Endothelial cell of umbilical vein (primary cell): ENCODE data around the gene CCDC197. TPM values are rescaled to one million over a fixed set of nuclear protein-coding genes. Genes with fewer than 3 reads are reported as not detected.

Experiments
- BruUV-seq: library from RNA; stranded (reverse); fragments of 400-500 nt; replicated peaks from 2 replicates; lab custom pipeline; 2021; lab: Mats Ljungman, UMichigan
- CTCF ChIA-PET: fragments of 300-600, 350-600 bp; sonication (Branson Sonifier 250); formaldehyde crosslinking; loops from one replicate; lab custom pipeline; 2021; ENCODE audit warnings: antibody characterized with exemption, inconsistent platforms; lab: Charles Lee
- POLR2A ChIA-PET: fragments of 300-600, 350-600 bp; sonication (Branson Sonifier 250); formaldehyde crosslinking; loops from one replicate; lab custom pipeline; 2021; ENCODE audit warnings: antibody characterized with exemption, inconsistent platforms; lab: Charles Lee
- DNase-seq: peaks from one replicate; pipeline ENCODE4 v3.0.0-alpha.2; 2011; ENCODE audit warnings: low read depth, low spot score
- FAIRE-seq: peaks from 2 replicates; lab custom pipeline; 2011; peaks lifted over from hg19 to GRCh38; lab: Jason Lieb, UNC
- H2AFZ ChIP-seq: 2 replicates; pipeline ENCODE4 v1.6.0; 2012; ENCODE audit warnings: low read depth, low read length, control low read depth, inconsistent platforms
- H3K27ac ChIP-seq: 2 replicates; pipeline ENCODE4 v1.5.1; 2011; ENCODE audit warnings: low read depth, mild to moderate bottlenecking, control low read depth, low read length, moderate library complexity; ENCODE audit not compliant: insufficient read depth
- H3K27me3 ChIP-seq, 2 experiments: 2 replicates each; pipeline versions ENCODE4 v1.6.0 to v1.6.1; 2011; ENCODE audit warnings: low read length in 2 of 2, mixed read lengths in 1 of 2; ENCODE audit not compliant: control insufficient read depth in 2 of 2, insufficient read depth in 2 of 2
- H3K36me3 ChIP-seq, 2 experiments: 2 replicates in 1 of 2; 3 replicates in 1 of 2; pipeline ENCODE4 v1.5.1; 2011; ENCODE audit warnings: low read length in 2 of 2, mild to moderate bottlenecking in 1 of 2, moderate library complexity in 1 of 2; ENCODE audit not compliant: control insufficient read depth in 2 of 2, insufficient read depth in 2 of 2; ENCODE audit errors: extremely low read depth in 1 of 2
- H3K4me1 ChIP-seq: 3 replicates; pipeline ENCODE4 v1.5.1; 2011; ENCODE audit warnings: mild to moderate bottlenecking, low read length; ENCODE audit not compliant: control insufficient read depth, insufficient read depth; ENCODE audit errors: extremely low read depth
- H3K4me2 ChIP-seq: 2 replicates; pipeline ENCODE4 v1.6.1; 2011; ENCODE audit warnings: low read length, control low read depth, mixed read lengths; ENCODE audit not compliant: insufficient read depth
- H3K4me3 ChIP-seq, 3 experiments: fragments of 200-600 bp in 1 of 3; sonication (generic), shearing (Covaris generic) in 1 of 3; replicated peaks in 1 of 3; 2 replicates each; pipeline ENCODE4 v1.5.1; 2011 to 2016; ENCODE audit warnings: control low read depth in 3 of 3, low read length in 3 of 3, mild to moderate bottlenecking in 2 of 3, inconsistent platforms in 1 of 3, low read depth in 1 of 3, moderate library complexity in 1 of 3; ENCODE audit not compliant: insufficient read depth in 1 of 3
- H3K79me2 ChIP-seq: 2 replicates; pipeline ENCODE4 v1.6.0; 2012; ENCODE audit warnings: low read length, inconsistent platforms; ENCODE audit not compliant: control insufficient read depth, insufficient read depth
- H3K9ac ChIP-seq: replicated peaks from 2 replicates; pipeline ENCODE3; 2011; ENCODE audit warnings: low read length, control low read depth; ENCODE audit not compliant: insufficient read depth; ENCODE audit errors: extremely low read depth
- H3K9me1 ChIP-seq: replicated peaks from 3 replicates; pipeline ENCODE4 v1.6.0; 2011; ENCODE audit warnings: mild to moderate bottlenecking, low read length; ENCODE audit not compliant: control insufficient read depth, insufficient read depth; ENCODE audit errors: extremely low read depth
- H3K9me3 ChIP-seq: replicated peaks from 2 replicates; pipeline ENCODE4 v1.5.1; 2012; ENCODE audit warnings: low read length, inconsistent platforms; ENCODE audit not compliant: control insufficient read depth, insufficient read depth
- H4K20me1 ChIP-seq: replicated peaks from 2 replicates; pipeline ENCODE3; 2011; ENCODE audit warnings: mild to moderate bottlenecking, low read length; ENCODE audit not compliant: control insufficient read depth, insufficient read depth; ENCODE audit errors: extremely low read depth
- EZH2 ChIP-seq: IDR thresholded peaks from 2 replicates; pipeline ENCODE4 v1.6.1; 2012; ENCODE audit warnings: borderline replicate concordance, low read depth, mild to moderate bottlenecking, moderate library complexity, low read length, inconsistent platforms; ENCODE audit not compliant: severe bottlenecking
- FOS ChIP-seq: IDR thresholded peaks from 2 replicates; pipeline ENCODE4 v1.6.1; 2011; ENCODE audit warnings: mild to moderate bottlenecking, low read length, moderate library complexity, borderline replicate concordance; ENCODE audit not compliant: insufficient read depth
- GATA2 ChIP-seq: IDR thresholded peaks from 2 replicates; pipeline ENCODE4 v1.7.0; 2011; ENCODE audit warnings: low read depth, mild to moderate bottlenecking, moderate library complexity, mixed read lengths, low read length; ENCODE audit not compliant: insufficient read length, insufficient read depth
- JUN ChIP-seq: IDR thresholded peaks from 2 replicates; pipeline ENCODE4 v1.6.1; 2011; ENCODE audit warnings: borderline replicate concordance, low read depth; ENCODE audit not compliant: insufficient read length, insufficient read depth
- MYC ChIP-seq: IDR thresholded peaks from one replicate; pipeline ENCODE4 v1.6.1; 2011; ENCODE audit warnings: mild to moderate bottlenecking, low read depth, low read length
- POLR2A ChIP-seq: IDR thresholded peaks from 2 replicates; pipeline ENCODE4 v1.6.1; 2012; ENCODE audit warnings: low read depth, mild to moderate bottlenecking, control low read depth, low read length
- POLR2AphosphoS5 ChIP-seq: IDR thresholded peaks from 2 replicates; pipeline ENCODE4 v1.6.1; 2012; ENCODE audit warnings: low read depth, mild to moderate bottlenecking, control low read depth, low read length, moderate library complexity; ENCODE audit not compliant: insufficient read depth
- dilution Hi-C: fragments of 300-500 bp; cut with MboI; formaldehyde crosslinking; loops from one replicate; pipeline ENCODE4 v1.15.0; 2019; ENCODE audit warnings: low sequenced_read_pairs; ENCODE audit not compliant: extremely low pct_ligation_motif_present
- intact Hi-C: fragments of 100-400 bp; cut with micrococcal nuclease; formaldehyde crosslinking; loops from one replicate; pipeline ENCODE4 v1.10.0; 2022
- polyA plus RNA-seq, 4 experiments: library from polyadenylated mRNA; depleted of rRNA in 3 of 4; stranded (reverse) in 3 of 4; unstranded in 1 of 4; fragments of >200 nt; gene quantifications; 2 replicates each; pipeline versions ENCODE4 v1.2.1 to v1.2.3, GENCODE V29; 2011 to 2012; ENCODE audit warnings: missing spikeins in 1 of 4
- total RNA-seq: library from RNA; stranded (reverse); gene quantifications from 2 replicates; pipeline ENCODE4 v1.2.3, GENCODE V29; 2021
- TF ChIP-seq, protein P1 (sequence below), 2 donors: IDR thresholded peaks; 1 replicate in 1 of 2; 2 replicates in 1 of 2; pipeline ENCODE4 v1.5.1; 2011; ENCODE audit warnings: low read length in 2 of 2, mild to moderate bottlenecking in 2 of 2, moderate library complexity in 2 of 2, control low read depth in 1 of 2, inconsistent platforms in 1 of 2, low read depth in 1 of 2; ENCODE audit not compliant: insufficient read depth in 1 of 2; ENCODE audit errors: extremely low read depth in 1 of 2
- TF ChIP-seq, protein P2 (sequence below): IDR thresholded peaks from 2 replicates; pipeline ENCODE4 v1.6.1; 2011; ENCODE audit not compliant: insufficient read depth, insufficient read length

Gene CCDC197
- total and polyA plus RNA-seq, 2 donors (not counting 3 experiments of a cell fraction or from before 2014, with no cell fraction given), result not detected

DNA sequence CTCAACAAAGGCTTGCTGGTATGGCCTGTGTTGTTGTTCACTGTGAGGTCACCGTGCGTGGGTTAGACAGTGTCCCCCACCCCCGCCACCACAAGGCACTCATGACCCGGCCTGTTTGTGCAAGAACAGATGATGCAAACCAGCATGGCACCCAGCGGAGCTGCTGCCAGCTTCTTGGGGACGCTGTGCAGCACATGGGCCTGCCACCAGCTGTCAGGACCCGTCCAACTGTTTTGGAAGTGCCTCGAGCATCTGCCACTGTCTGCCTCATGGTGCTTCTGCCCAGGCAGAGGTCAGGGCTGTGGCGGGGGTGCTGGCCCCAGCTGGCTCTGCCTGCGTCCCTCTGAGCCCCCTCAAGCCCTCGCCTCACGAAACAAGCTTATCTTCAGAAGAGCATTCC is 22.3 kb upstream of the CCDC197 start:
- H4K20me1 ChIP-seq, result no peaks in the 10 kb centered on the region
- H3K36me3 ChIP-seq, result no peaks in the 10 kb centered on the region
- intact Hi-C loops, result no loop called here
- TF ChIP-seq, protein P1, sequence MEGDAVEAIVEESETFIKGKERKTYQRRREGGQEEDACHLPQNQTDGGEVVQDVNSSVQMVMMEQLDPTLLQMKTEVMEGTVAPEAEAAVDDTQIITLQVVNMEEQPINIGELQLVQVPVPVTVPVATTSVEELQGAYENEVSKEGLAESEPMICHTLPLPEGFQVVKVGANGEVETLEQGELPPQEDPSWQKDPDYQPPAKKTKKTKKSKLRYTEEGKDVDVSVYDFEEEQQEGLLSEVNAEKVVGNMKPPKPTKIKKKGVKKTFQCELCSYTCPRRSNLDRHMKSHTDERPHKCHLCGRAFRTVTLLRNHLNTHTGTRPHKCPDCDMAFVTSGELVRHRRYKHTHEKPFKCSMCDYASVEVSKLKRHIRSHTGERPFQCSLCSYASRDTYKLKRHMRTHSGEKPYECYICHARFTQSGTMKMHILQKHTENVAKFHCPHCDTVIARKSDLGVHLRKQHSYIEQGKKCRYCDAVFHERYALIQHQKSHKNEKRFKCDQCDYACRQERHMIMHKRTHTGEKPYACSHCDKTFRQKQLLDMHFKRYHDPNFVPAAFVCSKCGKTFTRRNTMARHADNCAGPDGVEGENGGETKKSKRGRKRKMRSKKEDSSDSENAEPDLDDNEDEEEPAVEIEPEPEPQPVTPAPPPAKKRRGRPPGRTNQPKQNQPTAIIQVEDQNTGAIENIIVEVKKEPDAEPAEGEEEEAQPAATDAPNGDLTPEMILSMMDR (IDR thresholded peaks at IDR 0.05; ENCODE audit: extremely low read depth in 1 of 2, insufficient read depth in 1 of 2, low read depth in 1 of 2, low read length in 2 of 2), result no peak
- TF ChIP-seq POLR2AphosphoS5 (no peak), FOS (no peak), JUN (no peak), EZH2 (no peak), GATA2 (no peak), MYC (no peak), POLR2A (no peak)
- TF ChIP-seq, protein P2, sequence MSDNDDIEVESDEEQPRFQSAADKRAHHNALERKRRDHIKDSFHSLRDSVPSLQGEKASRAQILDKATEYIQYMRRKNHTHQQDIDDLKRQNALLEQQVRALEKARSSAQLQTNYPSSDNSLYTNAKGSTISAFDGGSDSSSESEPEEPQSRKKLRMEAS, result no peak
- dilution Hi-C loops, result no loop called here
- no peaks in the 10 kb centered on the region for H3K79me2 ChIP-seq
- DNase-seq, result no peak
- ChIA-PET CTCF (interaction anchor here (8.6 kb wide), 1 partner anchor 34 kb away, joined by 116 read pairs; no protein-coding TSS in a partner anchor), POLR2A (no interaction called here)
- BruUV-seq, result no TSS peak
- H3K4me2 ChIP-seq, result no peak overlapping the region
- H3K27me3 ChIP-seq, result no peaks in the 10 kb centered on the region
- no peak overlapping the region for H3K9ac ChIP-seq
- FAIRE-seq, result no peak
- H3K9me1 ChIP-seq, result no peaks in the 10 kb centered on the region
- no peak overlapping the region for H3K27ac ChIP-seq
- no peak overlapping the region for H2AFZ ChIP-seq
- H3K4me3 ChIP-seq, result no peak overlapping the region
- no peaks in the 10 kb centered on the region for H3K4me1 ChIP-seq
- no peaks in the 10 kb centered on the region for H3K9me3 ChIP-seq
